C4-2B (cell line): ENCODE results near the gene CYP2A6.

Source experiments
- H3K27ac ChIP-seq: fragments of 450-650 bp; 2 replicates; pipeline ENCODE4 v1.5.1; 2017
- ZFX ChIP-seq: fragments of 450-650 bp; IDR thresholded peaks from 2 replicates; pipeline ENCODE4 v1.6.1; 2017
- TF ChIP-seq, protein P1 (sequence below): fragments of 450-650 bp; conservative IDR thresholded peaks from 2 replicates; pipeline ENCODE4 v1.5.1; 2017; ENCODE audit warnings: mild to moderate bottlenecking

CYP2A6 gene

DNA sequence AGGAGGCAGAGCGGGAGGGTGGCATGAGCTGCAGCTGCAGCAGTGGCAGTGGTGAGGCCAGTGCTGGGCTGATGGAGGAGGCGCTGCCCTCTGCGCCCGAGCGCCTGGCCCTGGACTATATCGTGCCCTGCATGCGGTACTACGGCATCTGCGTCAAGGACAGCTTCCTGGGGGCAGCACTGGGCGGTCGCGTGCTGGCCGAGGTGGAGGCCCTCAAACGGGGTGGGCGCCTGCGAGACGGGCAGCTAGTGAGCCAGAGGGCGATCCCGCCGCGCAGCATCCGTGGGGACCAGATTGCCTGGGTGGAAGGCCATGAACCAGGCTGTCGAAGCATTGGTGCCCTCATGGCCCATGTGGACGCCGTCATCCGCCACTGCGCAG lies 49.3 kb downstream of the CYP2A6 start:
- TF ChIP-seq, protein P1, sequence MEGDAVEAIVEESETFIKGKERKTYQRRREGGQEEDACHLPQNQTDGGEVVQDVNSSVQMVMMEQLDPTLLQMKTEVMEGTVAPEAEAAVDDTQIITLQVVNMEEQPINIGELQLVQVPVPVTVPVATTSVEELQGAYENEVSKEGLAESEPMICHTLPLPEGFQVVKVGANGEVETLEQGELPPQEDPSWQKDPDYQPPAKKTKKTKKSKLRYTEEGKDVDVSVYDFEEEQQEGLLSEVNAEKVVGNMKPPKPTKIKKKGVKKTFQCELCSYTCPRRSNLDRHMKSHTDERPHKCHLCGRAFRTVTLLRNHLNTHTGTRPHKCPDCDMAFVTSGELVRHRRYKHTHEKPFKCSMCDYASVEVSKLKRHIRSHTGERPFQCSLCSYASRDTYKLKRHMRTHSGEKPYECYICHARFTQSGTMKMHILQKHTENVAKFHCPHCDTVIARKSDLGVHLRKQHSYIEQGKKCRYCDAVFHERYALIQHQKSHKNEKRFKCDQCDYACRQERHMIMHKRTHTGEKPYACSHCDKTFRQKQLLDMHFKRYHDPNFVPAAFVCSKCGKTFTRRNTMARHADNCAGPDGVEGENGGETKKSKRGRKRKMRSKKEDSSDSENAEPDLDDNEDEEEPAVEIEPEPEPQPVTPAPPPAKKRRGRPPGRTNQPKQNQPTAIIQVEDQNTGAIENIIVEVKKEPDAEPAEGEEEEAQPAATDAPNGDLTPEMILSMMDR = no peak
- TF ChIP-seq ZFX = no peak

DNA sequence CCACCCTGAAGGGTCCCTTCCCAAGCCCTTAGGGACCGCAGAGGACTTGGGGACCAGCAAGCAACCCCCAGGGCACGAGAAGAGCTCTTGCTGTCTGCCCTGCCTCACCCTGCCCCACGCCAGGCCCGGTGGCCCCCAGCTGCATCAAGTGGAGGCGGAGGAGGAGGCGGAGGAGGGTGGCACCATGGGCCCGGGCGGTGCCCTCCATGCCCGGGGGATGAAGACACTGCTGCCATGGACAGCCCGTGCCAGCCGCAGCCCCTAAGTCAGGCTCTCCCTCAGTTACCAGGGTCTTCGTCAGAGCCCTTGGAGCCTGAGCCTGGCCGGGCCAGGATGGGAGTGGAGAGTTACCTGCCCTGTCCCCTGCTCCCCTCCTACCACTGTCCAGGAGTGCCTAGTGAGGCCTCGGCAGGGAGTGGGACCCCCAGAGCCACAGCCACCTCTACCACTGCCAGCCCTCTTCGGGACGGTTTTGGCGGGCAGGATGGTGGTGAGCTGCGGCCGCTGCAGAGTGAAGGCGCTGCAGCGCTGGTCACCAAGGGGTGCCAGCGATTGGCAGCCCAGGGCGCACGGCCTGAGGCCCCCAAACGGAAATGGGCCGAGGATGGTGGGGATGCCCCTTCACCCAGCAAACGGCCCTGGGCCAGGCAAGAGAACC lies 49.8 kb downstream of the CYP2A6 start:
- TF ChIP-seq, protein P1 = no peak
- TF ChIP-seq ZFX = no peak
- H3K27ac ChIP-seq = peak overlapping the region; percentile 91

More for the DNA sequence above, 49.3 kb downstream of the CYP2A6 start:
- H3K27ac ChIP-seq = peak overlapping the region; percentile 91; the same call in 1 of the 2 replicates

DNA sequence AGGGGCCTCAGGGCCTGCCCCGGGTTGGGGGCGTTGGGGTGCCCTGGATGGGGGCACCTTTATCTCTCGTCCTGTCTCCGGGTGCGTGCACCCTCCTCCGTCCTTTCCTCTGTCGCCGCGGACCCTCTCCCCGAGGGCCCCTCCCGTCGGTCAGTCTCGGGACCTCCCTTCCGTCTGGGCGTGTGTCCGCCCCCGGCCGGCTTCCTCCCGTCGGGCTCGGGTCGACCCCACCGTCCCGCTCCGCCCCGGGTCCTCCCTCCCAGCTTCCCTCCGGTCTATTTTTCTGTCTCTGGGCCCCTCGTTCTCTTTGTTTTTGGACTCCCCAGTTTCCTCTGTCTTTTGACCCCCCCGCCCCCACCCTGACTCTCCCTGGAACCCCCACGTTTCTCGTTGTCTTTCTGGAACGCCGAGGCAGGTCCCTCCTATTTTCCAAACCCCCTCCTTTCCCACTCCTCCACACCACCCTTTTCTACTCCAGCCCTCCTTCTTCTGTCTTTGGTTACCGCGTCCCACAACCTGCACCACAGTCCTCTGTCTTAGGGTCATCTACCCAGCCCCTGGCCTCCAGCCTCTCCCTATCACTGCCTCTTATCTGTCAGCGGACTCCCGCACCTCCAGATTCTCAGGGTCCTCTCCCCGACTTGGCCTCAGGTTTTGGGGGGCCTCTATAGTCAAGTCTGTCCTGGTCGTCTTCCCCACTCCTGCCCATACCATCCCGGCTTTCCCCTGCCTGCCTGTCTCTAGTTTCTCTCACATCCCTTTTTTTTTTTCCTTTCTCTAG lies 50.5 kb downstream of the CYP2A6 start:
- H3K27ac ChIP-seq = peak overlapping the region; percentile 91
- no peak for TF ChIP-seq ZFX
- TF ChIP-seq, protein P1 = no peak

DNA sequence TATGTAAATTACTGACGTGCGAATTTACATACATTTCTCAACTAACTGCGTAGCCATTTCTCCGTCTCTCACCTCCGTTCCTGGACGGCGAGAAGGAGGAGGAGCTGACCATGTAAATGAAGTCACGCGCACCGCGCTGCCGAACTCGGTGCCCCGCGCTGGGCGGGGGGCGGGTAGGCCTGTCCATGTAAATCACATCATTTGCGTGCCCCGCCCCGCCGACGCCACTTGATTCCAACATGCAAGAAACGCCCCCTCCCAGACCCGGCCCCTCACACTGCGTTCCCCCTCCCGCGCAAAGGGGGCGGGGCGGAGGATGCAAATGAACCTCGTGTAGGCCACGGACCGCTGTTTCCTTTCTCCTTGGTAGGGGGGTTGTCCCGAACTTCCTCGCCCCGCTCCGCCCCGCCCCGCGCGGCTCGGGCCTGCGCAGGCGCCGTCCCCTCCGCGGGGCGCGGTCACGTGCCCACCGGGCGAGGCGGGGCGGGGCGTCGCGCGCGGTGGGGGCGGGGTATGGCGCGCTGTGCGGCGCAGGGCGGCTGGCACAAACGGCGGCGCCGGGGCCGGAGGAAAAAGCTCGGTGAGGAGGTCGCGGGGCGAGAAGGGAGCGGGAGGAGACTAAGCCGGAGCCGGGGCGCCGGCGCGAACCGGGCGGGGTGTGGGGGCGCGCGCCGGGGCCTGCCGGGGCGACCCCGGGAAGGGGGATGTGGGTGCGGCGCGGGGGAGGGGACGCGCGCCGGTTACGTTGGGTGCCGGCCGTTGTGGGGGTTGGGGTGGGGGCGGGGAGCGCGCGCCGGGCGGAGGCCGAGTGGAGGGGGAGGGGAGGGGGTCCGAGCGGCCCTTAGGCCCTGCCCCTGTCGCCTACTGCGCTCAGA lies 51.3 kb downstream of the CYP2A6 start, which contains the start of gene EGLN2:
Gene EGLN2 (plus strand): TSS at position 509 of the 875 bp plus-strand sequence. CDS start 1,382 bp downstream, outside the sequence.
- no peak for TF ChIP-seq ZFX
- TF ChIP-seq, protein P1 = peak; percentile 24

DNA sequence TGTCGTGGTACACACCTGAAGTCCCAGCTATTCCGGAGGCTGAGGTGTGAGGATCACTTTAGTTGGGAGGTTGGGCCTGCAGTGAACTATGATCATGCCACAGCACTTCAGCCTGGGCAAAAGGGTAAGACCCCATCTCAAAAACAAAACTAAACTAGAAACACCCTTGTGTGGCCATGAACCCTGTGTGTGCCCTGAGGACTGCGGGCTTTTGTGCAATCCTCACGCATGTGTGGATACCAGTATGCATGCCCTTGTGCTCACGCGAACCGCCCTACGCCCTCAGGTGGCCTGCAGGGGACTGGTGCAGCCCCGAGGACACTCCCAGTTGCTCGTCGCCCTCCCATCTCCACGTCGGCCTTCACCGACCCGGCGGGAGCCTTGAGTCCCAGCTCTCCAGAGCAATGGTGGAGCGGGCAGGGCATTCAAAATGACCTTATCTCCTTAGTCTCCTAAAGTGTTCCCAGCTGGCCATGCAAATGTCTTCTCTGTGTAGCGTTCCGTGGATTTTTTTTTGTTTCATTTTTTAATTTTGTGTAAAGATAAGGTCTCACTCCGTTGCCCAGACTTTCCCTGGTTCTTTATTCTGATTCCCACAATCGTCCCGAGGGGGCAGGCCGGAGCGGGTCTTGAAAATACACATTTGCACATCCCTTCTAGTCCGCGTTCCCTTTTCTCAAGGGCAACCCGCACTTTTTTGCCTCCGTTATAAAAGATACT lies 52.1 kb downstream of the CYP2A6 start:
- H3K27ac ChIP-seq = peak overlapping the region; percentile 91
- TF ChIP-seq, protein P1 = peak; percentile 45
- TF ChIP-seq ZFX = no peak

More for the DNA sequence above, 51.3 kb downstream of the CYP2A6 start, which contains the start of gene EGLN2:
- H3K27ac ChIP-seq = peak within 1 kb of the TSS; percentile 91

DNA sequence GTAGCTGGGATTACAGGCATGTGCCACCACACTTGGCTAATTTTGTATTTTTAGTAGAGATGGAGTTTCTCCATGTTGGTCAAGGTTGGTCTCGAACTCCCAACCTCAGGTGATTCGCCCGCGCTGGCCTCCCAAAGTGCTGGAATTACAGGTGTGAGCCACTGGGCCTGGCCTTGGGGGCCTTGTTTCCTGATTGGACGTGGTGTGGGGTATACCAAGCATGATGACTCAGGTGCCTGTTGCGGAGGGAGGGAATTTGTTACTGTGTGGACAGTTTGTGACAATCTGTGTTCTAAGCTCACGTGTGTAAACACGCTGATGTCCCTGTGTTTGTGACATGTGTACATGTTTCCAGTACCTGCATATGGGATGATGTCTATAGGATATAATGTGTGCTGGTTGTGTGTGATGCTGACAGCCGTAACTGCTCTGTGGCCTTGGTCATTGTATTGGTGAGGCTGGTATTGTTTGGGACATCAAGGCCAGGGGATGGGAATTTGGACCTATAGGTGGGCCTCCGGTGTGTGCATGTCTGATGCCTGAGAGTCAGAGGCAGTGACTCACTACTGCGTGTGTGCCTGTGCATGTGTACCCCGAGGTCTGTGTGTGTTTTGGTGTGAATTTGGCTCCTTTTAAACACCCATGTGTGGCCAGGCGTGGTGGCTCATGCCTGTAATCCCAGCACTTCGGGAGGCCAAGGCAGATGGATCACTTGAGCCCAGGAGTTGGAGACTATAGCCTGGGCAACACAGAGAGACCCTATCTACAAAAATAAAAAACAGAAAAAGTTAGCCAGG lies 52.9 kb downstream of the CYP2A6 start:
- H3K27ac ChIP-seq = peak overlapping the region; percentile 91
- TF ChIP-seq, protein P1 = no peak
- TF ChIP-seq ZFX = no peak
